Right renal pelvis (tissue), 4 donors: ENCODE results near the gene RNF182. TPM values are rescaled to one million over a fixed set of nuclear protein-coding genes. Genes with fewer than 3 reads are reported as not detected.

Experiments used
- DNase-seq, 4 donors: peaks; one replicate each; pipeline ENCODE4 v3.0.0-alpha.2; 2013; ENCODE audit warnings: low read depth in 4 of 4, low spot score in 3 of 4, missing footprints in 1 of 4
- polyA plus RNA-seq, 4 donors: library from polyadenylated mRNA; unstranded; fragments of 120-200 nt; gene quantifications; one replicate each; pipeline ENCODE4 v1.2.1, GENCODE V29; 2013; ENCODE audit not compliant: insufficient read length in 4 of 4

RNF182 gene
- polyA plus RNA-seq, 4 donors, result 2.5 to 4.1 (median 3.4) TPM

- DNase-seq, result no peak
These were observed 100.4 kb downstream of the RNF182 start for GRCh38 chr6:14025160-14025559.

GRCh38 chr6:14026831-14027539 is 102.2 kb downstream of the RNF182 start:
- no peak for DNase-seq

- DNase-seq, result no peak
These were observed 103.9 kb downstream of the RNF182 start for GRCh38 chr6:14028631-14029030.

- DNase-seq, result no peak
These were observed 104.9 kb downstream of the RNF182 start for GRCh38 chr6:14029605-14030004.

Other genes with a start within 250 kb of the RNF182 start
- 10 to 100 TPM; 39.5 to 52.5 (median 49.9) TPM for gene RANBP9, start 213.1 kb upstream of the RNF182 start, polyA plus RNA-seq
- gene MCUR1, start 110.4 kb upstream of the RNF182 start, polyA plus RNA-seq, result 10 to 100 TPM; 53.4 to 70.1 (median 63.5) TPM
- gene CD83, start 192.8 kb downstream of the RNF182 start, polyA plus RNA-seq, result 10 to 100 TPM; 10.3 to 16.6 (median 13.2) TPM